Stimulated activated naive CD4-positive, alpha-beta T cell treated with Interleukin-2 at 50 U/mL for 16 hours (primary cell): ENCODE data around the gene ARHGEF17.

ENCODE experiments used
- DNase-seq: peaks from one replicate; lab custom pipeline; 2025; lab: John Stamatoyannopoulos, UW

ARHGEF17 gene

DNA sequence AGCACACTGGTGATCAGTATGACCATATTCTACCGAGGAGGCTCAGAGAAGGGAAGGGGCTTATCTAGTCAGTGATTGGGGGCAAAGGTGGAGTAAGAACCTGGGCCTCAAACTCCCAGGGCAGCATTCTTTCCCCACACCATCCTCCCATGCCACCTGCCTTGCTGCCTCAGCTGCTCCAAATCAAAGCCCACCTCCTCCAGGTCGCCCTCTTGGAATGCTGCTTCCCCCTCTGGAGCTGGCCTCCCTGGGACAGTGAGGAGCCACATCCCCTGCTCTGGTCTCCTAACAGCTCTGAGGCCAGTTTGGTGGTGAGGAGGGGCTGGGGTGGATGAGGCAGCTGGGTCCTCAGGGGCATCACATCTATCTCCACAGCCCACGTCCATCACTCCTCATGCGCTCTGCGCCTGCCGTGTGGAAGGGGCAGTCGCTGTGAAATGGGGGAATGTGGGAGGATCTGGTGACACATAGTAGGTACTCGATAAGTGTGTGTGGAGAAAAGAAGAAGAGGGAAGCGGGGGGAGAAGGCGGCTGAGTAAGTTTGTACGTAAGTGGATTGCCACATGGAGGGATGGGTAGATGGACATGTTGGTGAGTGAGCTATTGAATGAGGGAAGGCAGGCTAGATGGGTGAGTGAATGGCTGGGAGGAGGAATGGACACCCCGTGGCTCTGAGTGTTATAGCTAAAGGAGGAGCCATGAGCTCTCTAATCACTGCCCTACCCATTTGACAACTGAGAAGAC lies 16.1 kb upstream of the ARHGEF17 start:
- DNase-seq = no peak

- no peak for DNase-seq
Observed at GRCh38 chr11:73292525-73292894, 15.6 kb upstream of the ARHGEF17 start.

GRCh38 chr11:73293356-73293936 lies 14.6 kb upstream of the ARHGEF17 start:
- DNase-seq = no peak

- no peak for DNase-seq
Observed at GRCh38 chr11:73294604-73295003, 13.5 kb upstream of the ARHGEF17 start.

DNA sequence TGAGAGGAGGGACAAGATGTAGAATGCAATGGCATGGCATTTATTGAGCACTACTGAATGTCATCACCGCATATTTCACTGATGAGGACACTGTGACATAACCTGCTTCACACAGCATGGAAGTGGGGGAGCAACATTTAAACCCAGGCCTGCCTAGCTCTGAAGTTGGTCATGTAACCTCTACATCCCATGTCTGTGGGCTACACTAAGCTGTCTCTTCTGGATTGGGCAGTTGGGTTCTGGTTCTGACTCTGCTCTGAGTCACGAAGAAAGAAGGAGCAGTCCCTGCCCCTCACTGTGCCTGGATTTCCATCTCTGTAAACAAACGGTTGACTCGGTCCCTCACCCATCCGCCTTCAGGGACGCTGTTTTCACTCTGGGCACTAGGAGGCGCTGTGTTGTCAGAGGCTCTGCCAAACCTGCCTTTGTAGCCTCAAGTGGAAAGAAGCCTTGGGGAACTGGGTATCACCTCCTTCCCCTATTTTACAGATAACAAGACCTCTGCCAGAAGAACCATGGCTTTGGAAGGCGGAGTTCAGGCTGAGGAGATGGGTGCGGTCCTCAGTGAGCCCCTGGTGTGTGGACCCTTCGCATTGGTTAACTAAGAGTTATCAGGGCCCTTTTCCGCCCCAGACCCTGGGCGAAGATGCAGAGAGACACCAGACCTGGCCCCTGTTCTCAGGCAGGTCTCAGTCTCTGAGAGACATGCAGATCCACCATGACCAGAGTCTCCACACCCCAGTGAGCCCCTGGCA lies 12.7 kb upstream of the ARHGEF17 start:
- peak; percentile 60 for DNase-seq

DNA sequence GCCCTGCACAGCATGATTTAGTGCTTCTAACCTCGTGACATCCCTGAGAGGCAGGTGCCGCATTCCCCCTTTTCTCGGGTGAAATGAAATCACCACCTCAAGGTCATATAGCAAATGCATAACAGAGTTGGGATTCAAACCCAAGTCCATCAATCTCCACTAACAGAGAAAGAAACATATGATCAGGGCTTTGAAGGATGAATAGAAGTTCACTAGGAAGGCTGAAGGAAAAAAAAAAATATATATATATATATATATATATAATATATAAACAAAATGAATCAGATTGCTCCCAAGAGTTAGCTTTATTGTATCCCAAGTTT lies 12.1 kb upstream of the ARHGEF17 start:
- no peak for DNase-seq

DNA sequence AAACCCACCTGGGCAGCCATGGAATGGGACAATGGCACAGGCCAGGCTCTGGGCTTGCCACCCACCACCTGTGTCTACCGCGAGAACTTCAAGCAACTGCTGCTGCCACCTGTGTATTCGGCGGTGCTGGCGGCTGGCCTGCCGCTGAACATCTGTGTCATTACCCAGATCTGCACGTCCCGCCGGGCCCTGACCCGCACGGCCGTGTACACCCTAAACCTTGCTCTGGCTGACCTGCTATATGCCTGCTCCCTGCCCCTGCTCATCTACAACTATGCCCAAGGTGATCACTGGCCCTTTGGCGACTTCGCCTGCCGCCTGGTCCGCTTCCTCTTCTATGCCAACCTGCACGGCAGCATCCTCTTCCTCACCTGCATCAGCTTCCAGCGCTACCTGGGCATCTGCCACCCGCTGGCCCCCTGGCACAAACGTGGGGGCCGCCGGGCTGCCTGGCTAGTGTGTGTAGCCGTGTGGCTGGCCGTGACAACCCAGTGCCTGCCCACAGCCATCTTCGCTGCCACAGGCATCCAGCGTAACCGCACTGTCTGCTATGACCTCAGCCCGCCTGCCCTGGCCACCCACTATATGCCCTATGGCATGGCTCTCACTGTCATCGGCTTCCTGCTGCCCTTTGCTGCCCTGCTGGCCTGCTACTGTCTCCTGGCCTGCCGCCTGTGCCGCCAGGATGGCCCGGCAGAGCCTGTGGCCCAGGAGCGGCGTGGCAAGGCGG lies 11.4 kb upstream of the ARHGEF17 start:
- DNase-seq = no peak

- no peak for DNase-seq
Observed at GRCh38 chr11:73297231-73297590, 10.9 kb upstream of the ARHGEF17 start.

- no peak for DNase-seq
Observed at GRCh38 chr11:73297702-73298101, 10.4 kb upstream of the ARHGEF17 start.

DNA sequence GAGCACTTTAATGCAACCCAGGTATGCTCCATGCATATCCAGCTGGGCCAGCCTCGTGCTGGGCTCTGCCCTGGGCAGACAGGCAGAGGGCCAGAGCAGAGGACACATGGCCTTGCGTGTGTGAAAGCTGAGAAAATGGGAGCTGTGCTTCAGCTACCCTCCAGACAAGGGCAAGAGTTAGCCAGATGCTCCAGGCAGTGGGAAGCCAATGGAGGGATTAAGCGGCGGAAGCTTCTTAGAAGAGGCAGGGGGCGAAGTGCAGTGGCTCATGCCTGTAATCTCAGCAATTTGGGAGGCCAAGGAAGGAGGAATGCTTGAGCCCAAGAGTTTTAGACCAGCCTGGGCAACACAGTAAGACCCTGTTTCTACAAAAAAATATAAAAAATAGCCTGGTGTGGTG lies 9.8 kb upstream of the ARHGEF17 start:
- DNase-seq = no peak

- DNase-seq = no peak
Observed at GRCh38 chr11:73299751-73300150, 8.3 kb upstream of the ARHGEF17 start.

DNA sequence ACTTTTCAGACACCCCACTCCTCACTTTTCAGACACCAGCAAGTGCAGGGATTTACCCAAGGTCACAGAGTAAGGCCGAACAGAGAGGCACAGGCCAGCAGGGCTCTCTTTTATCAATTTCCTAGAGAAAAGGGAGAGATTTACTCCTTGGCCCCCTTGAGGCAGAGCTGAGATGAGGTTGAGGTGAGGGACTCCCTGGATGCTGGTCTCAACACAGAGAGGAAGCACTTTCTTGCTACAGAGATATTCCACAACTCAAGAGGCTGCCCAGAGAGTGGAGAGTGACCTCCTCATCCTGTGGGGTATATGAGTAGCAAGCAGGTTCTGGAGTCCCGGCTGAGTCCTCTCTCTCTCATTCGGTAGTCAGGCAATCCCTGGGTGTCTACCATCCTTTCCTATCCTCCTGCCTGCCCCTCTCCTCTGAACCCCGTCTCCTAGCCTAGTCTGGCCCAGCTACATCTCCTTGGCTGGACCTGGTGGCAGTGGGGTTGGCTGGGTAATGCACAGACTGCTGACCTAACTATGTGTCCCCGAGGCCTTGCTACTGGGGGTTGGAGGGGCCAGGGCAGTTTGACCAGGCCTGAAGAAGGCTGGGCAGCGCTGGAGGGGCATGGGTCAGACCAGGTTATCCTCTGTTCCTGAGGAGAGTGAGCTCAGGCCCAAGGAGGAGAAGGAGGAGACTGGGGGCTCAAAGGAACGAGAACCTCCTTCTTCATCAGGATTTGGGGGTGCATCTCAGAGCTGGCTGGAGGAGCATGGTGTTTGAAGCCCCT lies 1.8 kb upstream of the ARHGEF17 start:
- no peak for DNase-seq

DNA sequence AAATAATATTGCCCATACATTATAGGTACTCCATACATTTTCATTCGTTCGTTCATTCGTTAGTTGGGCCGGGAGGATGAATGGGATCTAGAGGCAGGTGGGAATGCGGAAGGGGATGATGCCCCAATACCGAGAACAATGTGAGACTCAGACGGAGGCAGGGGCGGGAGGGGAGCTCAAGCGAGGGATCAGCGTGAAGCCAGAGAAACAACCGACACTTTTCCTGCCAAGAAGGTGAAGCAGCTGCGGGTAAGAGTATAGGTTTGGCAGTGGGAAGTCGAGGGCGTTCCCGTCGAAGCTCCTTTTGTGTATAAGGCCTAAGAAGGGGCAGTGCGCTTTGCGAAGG lies 1.1 kb upstream of the ARHGEF17 start:
- DNase-seq = no peak

DNA sequence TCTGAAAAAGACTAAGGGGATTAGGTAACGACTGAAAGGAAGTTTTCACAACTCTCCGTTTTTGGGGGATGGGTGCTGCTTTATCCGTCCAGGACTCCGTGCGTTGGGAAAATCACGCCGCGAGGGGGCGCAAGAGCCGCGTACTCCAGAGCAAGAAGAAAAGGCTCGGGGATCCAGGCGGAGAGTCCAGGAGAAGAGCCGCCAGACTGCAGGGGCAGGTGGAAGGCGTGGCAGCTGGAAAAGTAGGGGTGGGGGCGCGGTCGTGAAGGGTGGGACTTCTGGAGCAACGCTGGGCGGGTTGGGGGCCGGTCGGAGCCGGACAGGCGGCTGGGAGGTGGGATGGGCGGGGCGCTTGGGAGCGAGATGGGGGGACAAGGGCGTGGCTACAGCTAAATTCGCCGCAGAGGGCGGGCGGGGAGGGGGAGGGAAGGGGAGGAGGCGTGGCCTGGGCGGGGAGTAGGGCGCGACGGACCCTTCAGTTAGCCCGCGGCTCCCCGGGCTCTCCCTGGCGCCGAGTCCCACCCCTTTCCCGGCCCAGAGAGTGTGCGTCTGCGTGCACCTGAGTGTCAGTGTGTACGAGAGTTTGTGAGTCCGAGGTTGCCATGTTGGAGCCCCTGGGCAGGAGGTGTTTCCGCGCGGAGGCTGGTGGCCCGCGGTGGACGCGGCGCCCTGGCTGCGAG lies 613 bp upstream of the ARHGEF17 start:
- peak; percentile 87 for DNase-seq

DNA sequence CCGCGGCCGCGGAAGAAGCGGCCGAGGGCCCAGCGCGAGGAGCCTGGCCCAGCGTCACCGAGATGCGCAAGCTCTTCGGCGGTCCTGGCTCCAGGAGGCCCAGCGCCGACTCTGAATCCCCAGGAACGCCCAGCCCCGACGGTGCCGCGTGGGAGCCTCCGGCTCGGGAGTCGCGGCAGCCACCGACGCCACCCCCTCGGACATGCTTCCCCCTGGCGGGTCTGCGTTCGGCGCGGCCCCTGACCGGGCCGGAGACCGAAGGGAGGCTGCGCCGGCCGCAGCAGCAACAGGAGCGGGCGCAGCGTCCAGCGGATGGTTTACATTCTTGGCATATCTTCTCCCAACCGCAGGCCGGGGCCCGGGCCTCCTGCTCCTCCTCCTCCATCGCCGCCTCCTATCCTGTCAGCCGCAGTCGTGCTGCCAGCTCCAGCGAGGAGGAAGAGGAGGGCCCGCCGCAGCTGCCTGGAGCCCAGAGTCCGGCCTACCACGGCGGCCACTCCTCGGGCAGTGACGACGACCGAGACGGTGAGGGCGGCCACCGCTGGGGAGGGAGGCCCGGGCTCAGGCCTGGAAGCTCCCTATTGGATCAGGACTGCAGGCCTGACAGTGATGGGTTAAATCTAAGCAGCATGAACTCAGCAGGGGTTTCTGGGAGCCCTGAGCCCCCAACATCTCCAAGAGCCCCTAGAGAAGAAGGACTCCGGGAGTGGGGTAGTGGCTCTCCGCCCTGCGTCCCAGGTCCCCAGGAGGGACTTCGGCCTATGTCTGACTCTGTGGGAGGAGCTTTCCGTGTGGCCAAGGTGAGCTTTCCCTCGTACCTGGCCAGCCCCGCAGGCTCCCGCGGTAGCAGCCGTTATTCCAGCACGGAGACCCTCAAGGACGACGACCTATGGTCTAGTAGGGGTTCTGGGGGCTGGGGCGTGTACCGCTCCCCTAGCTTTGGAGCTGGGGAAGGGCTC lies 1.2 kb downstream of the ARHGEF17 start:
- DNase-seq = no peak

DNA sequence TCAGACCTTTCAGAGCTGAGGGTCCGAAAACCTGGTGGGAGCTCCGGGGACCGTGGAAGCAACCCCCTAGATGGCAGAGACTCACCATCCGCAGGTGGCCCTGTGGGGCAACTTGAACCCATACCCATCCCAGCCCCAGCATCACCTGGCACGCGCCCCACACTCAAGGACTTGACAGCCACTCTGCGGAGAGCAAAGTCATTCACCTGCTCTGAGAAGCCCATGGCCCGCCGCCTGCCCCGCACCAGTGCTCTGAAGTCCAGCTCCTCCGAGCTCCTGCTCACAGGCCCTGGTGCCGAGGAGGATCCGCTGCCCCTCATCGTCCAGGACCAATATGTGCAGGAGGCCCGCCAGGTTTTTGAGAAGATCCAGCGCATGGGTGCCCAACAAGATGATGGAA lies 2.0 kb downstream of the ARHGEF17 start:
- no peak for DNase-seq

- no peak for DNase-seq
Observed at GRCh38 chr11:73310661-73311393, 2.8 kb downstream of the ARHGEF17 start.

- DNase-seq = no peak
Observed at GRCh38 chr11:73311394-73311869, 3.4 kb downstream of the ARHGEF17 start.

DNA sequence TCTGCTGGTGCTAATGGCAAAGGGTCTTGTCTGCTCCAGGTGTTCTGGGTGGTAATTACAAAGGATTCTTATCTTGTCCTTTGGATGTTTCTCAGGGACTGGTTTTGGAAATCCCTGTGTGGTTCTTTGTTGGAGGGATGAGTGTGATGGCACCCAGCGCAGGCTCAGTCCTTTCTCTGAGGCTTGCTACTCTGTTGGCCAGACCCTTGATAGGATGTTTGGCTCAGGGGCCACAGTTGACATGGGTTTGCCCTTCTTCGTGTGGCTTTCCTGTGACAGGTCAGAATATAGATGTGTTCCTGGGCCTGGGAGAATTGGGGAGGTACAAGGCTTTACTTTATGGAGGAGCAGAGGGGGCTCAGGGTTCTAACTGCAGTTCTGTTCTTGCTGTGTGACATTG lies 4.0 kb downstream of the ARHGEF17 start:
- DNase-seq = no peak
